ENCODE data around the gene LPP.

DNA sequence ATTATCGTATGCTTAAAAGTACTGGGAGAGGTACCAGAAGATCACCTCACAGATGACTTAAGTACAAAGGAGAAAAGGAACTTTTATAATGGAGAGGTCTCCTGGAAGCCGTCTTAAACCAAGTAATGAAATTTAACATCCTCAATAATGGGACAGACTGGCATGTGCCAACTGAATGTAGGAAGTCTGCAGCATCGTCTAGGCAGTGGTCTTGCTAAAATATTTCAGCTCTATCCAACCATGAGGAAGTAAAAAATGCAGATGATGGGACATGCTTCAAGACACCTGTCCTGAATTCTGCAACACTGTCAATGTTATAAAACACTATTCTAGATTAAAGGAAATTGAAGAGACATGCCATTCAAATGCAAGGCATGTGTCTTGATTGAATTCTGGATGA lies 559.0 kb downstream of the LPP start:
- TF ChIP-seq CTCF (IDR thresholded peaks at IDR 0.05; ENCODE audit: low read length) (no peak), EZH2 (IDR thresholded peaks at IDR 0.05; ENCODE audit: borderline replicate concordance, low read length) (no peak)
